NCI-H1694 treated with DMSO at 0.1 percent for 48 hours (cell line): ENCODE data around the gene MGRN1.
"Not testable (repeated sequence)": the region's sequence is repeated elsewhere in the genome, so short reads cannot be mapped to it uniquely, and the experiment has no call there.

Experiments used
- DNase-seq: peaks from one replicate; lab custom pipeline; 2025; lab: John Stamatoyannopoulos, UW

Gene MGRN1

GRCh38 chr16:4624827-4625559 is 367 bp downstream of the MGRN1 start:
- no peak for DNase-seq

GRCh38 chr16:4625560-4626159 is 1.0 kb downstream of the MGRN1 start:
- DNase-seq = no peak

- no peak for DNase-seq
Measured at GRCh38 chr16:4626396-4626795, 1.8 kb downstream of the MGRN1 start.

- DNase-seq = no peak
Measured at GRCh38 chr16:4628283-4628682, 3.7 kb downstream of the MGRN1 start.

- DNase-seq = no peak
Measured at GRCh38 chr16:4631444-4631843, 6.8 kb downstream of the MGRN1 start.

- DNase-seq = no peak
Measured at GRCh38 chr16:4633910-4634635, 9.4 kb downstream of the MGRN1 start.

GRCh38 chr16:4634768-4635167 is 10.1 kb downstream of the MGRN1 start:
- no peak for DNase-seq

GRCh38 chr16:4636196-4636595 is 11.6 kb downstream of the MGRN1 start:
- no peak for DNase-seq

GRCh38 chr16:4637501-4638166 is 13.0 kb downstream of the MGRN1 start:
- no peak for DNase-seq

GRCh38 chr16:4639899-4640509 is 15.4 kb downstream of the MGRN1 start:
- DNase-seq = no peak

GRCh38 chr16:4640572-4641305 is 16.1 kb downstream of the MGRN1 start:
- no peak for DNase-seq

- DNase-seq = no peak
Measured at GRCh38 chr16:4641306-4641687, 16.7 kb downstream of the MGRN1 start.

- DNase-seq = no peak
Measured at GRCh38 chr16:4641895-4642294, 17.3 kb downstream of the MGRN1 start.

GRCh38 chr16:4646773-4647643 is 22.4 kb downstream of the MGRN1 start:
- DNase-seq = no peak

GRCh38 chr16:4647644-4647980 is 23.0 kb downstream of the MGRN1 start:
- DNase-seq = no peak

GRCh38 chr16:4648917-4649316 is 24.3 kb downstream of the MGRN1 start:
- no peak for DNase-seq

GRCh38 chr16:4649744-4650442 is 25.3 kb downstream of the MGRN1 start:
- DNase-seq = no peak

GRCh38 chr16:4650443-4651074 is 25.9 kb downstream of the MGRN1 start:
- not testable (repeated sequence) for DNase-seq

GRCh38 chr16:4651827-4652226 is 27.2 kb downstream of the MGRN1 start:
- no peak for DNase-seq

- no peak for DNase-seq
Measured at GRCh38 chr16:4652561-4652960, 27.9 kb downstream of the MGRN1 start.
